GM19372 (cell line): ENCODE measurements around the gene RBMS3.

Experiments used
- ATAC-seq: cut with Tn5 transposase; IDR thresholded peaks from one replicate; pipeline ENCODE4 v1.9.1; 2021; ENCODE audit warnings: mild to moderate bottlenecking, low read depth, moderate library complexity; ENCODE audit not compliant: unreplicated experiment

The RBMS3 gene

GRCh38 chr3:29901097-29901496 is 620.2 kb downstream of the RBMS3 start:
- no peak for ATAC-seq

- ATAC-seq = no peak
Measured at GRCh38 chr3:29903600-29903999, 622.7 kb downstream of the RBMS3 start.

GRCh38 chr3:29906906-29907305 is 626.0 kb downstream of the RBMS3 start:
- no peak for ATAC-seq

GRCh38 chr3:29912600-29913288 is 631.9 kb downstream of the RBMS3 start:
- no peak for ATAC-seq

GRCh38 chr3:29914861-29915524 is 634.1 kb downstream of the RBMS3 start:
- ATAC-seq = no peak

GRCh38 chr3:29919571-29919970 is 638.7 kb downstream of the RBMS3 start:
- no peak for ATAC-seq

GRCh38 chr3:29922992-29923746 is 642.3 kb downstream of the RBMS3 start:
- ATAC-seq = no peak

- ATAC-seq = no peak
Measured at GRCh38 chr3:29924783-29925561, 644.1 kb downstream of the RBMS3 start.

- no peak for ATAC-seq
Measured at GRCh38 chr3:29926378-29926777, 645.5 kb downstream of the RBMS3 start.

GRCh38 chr3:29932696-29933325 is 651.9 kb downstream of the RBMS3 start:
- ATAC-seq = no peak

GRCh38 chr3:29933802-29934490 is 653.1 kb downstream of the RBMS3 start:
- no peak for ATAC-seq

GRCh38 chr3:29934751-29935150 is 653.9 kb downstream of the RBMS3 start:
- no peak for ATAC-seq

- no peak for ATAC-seq
Measured at GRCh38 chr3:29936054-29936453, 655.2 kb downstream of the RBMS3 start.

- no peak for ATAC-seq
Measured at GRCh38 chr3:29936766-29937165, 655.9 kb downstream of the RBMS3 start.

GRCh38 chr3:29937185-29937584 is 656.3 kb downstream of the RBMS3 start:
- no peak for ATAC-seq

- ATAC-seq = no peak
Measured at GRCh38 chr3:29940759-29941323, 660.0 kb downstream of the RBMS3 start.

- no peak for ATAC-seq
Measured at GRCh38 chr3:29942297-29942696, 661.4 kb downstream of the RBMS3 start.

GRCh38 chr3:29949131-29949530 is 668.3 kb downstream of the RBMS3 start:
- no peak for ATAC-seq

GRCh38 chr3:29949940-29950616 is 669.2 kb downstream of the RBMS3 start:
- no peak for ATAC-seq
